ENCODE measurements around the gene SLC22A15. TPM values are rescaled to one million over a fixed set of nuclear protein-coding genes. Genes with fewer than 3 reads are reported as not detected.

Gene SLC22A15
- total RNA-seq, 1 donor from 2014 or later: 9.8 TPM

- no peak overlapping the region for H3K4me3 Mint-ChIP-seq (ENCODE audit: unreplicated experiment)
- H3K27ac Mint-ChIP-seq (ENCODE audit: unreplicated experiment): no peak overlapping the region
- H3K9me3 Mint-ChIP-seq (ENCODE audit: low read depth): no peaks in the 10 kb centered on the region
- peak; percentile 82 for TF ChIP-seq CTCF (IDR thresholded peaks at IDR 0.05)
- no peaks in the 10 kb centered on the region for H3K27me3 Mint-ChIP-seq (ENCODE audit: low read depth)
- H3K4me1 Mint-ChIP-seq (ENCODE audit: low read depth): peaks cover 47% of the 10 kb centered on the region
- no peak for DNase-seq (ENCODE audit: low spot score)
- peaks cover 4% of the 10 kb centered on the region for H3K36me3 Mint-ChIP-seq (ENCODE audit: low read depth)
These were observed 5.0 kb downstream of the SLC22A15 start for GRCh38 chr1:115980998-115981993.

GRCh38 chr1:115982400-115982799 lies 6.1 kb downstream of the SLC22A15 start:
- DNase-seq (ENCODE audit: low spot score): no peak
- H3K27me3 Mint-ChIP-seq (ENCODE audit: low read depth): no peaks in the 10 kb centered on the region
- no peak overlapping the region for H3K4me3 Mint-ChIP-seq (ENCODE audit: unreplicated experiment)
- peaks cover 4% of the 10 kb centered on the region for H3K36me3 Mint-ChIP-seq (ENCODE audit: low read depth)
- H3K9me3 Mint-ChIP-seq (ENCODE audit: low read depth): no peaks in the 10 kb centered on the region
- H3K4me1 Mint-ChIP-seq (ENCODE audit: low read depth): peaks cover 44% of the 10 kb centered on the region
- no peak overlapping the region for H3K27ac Mint-ChIP-seq (ENCODE audit: unreplicated experiment)
- no peak for TF ChIP-seq CTCF (IDR thresholded peaks at IDR 0.05)

- no peaks in the 10 kb centered on the region for H3K27me3 Mint-ChIP-seq (ENCODE audit: low read depth)
These were observed 7.3 kb downstream of the SLC22A15 start for GRCh38 chr1:115983584-115983983.

GRCh38 chr1:115987623-115988022 lies 11.3 kb downstream of the SLC22A15 start:
- no peak overlapping the region for H3K4me3 Mint-ChIP-seq (ENCODE audit: unreplicated experiment)
- DNase-seq (ENCODE audit: low spot score): no peak
- H3K9me3 Mint-ChIP-seq (ENCODE audit: low read depth): no peaks in the 10 kb centered on the region
- H3K27me3 Mint-ChIP-seq (ENCODE audit: low read depth): no peaks in the 10 kb centered on the region
- no peak overlapping the region for H3K27ac Mint-ChIP-seq (ENCODE audit: unreplicated experiment)
- peaks cover 4% of the 10 kb centered on the region for H3K36me3 Mint-ChIP-seq (ENCODE audit: low read depth)
- no peak for TF ChIP-seq CTCF (IDR thresholded peaks at IDR 0.05)
- H3K4me1 Mint-ChIP-seq (ENCODE audit: low read depth): peaks cover 18% of the 10 kb centered on the region

More at GRCh38 chr1:115983584-115983983, 7.3 kb downstream of the SLC22A15 start:
- H3K4me1 Mint-ChIP-seq (ENCODE audit: low read depth): peaks cover 33% of the 10 kb centered on the region
- peaks cover 4% of the 10 kb centered on the region for H3K36me3 Mint-ChIP-seq (ENCODE audit: low read depth)
- DNase-seq (ENCODE audit: low spot score): no peak
- H3K4me3 Mint-ChIP-seq (ENCODE audit: unreplicated experiment): no peak overlapping the region
- H3K9me3 Mint-ChIP-seq (ENCODE audit: low read depth): no peaks in the 10 kb centered on the region
- H3K27ac Mint-ChIP-seq (ENCODE audit: unreplicated experiment): no peak overlapping the region
- no peak for TF ChIP-seq CTCF (IDR thresholded peaks at IDR 0.05)

- no peaks in the 10 kb centered on the region for H3K27me3 Mint-ChIP-seq (ENCODE audit: low read depth)
- no peak overlapping the region for H3K27ac Mint-ChIP-seq (ENCODE audit: unreplicated experiment)
These were observed 12.6 kb downstream of the SLC22A15 start for GRCh38 chr1:115988953-115989352.

More at GRCh38 chr1:115988953-115989352, 12.6 kb downstream of the SLC22A15 start:
- Mint-ChIP-seq H3K9me3 (ENCODE audit: low read depth) (no peaks in the 10 kb centered on the region), H3K4me1 (ENCODE audit: low read depth) (peaks cover 8% of the 10 kb centered on the region), H3K4me3 (ENCODE audit: unreplicated experiment) (no peak overlapping the region), H3K36me3 (ENCODE audit: low read depth) (peaks cover 11% of the 10 kb centered on the region)
- TF ChIP-seq CTCF (IDR thresholded peaks at IDR 0.05): no peak
- no peak for DNase-seq (ENCODE audit: low spot score)

Measured in chondrocyte (in vitro differentiated cells).